Activated CD4-positive, alpha-beta T cell treated with anti-CD3 and anti-CD28 coated beads, Interleukin-2, amount 50 U/mL, for 4 hours (primary cell): Measurements from ENCODE around the gene AOPEP.

Experiments used
- DNase-seq, 2 experiments: peaks; one replicate each; pipeline ENCODE4 v3.0.0-alpha.2; 2020

The AOPEP gene

DNA sequence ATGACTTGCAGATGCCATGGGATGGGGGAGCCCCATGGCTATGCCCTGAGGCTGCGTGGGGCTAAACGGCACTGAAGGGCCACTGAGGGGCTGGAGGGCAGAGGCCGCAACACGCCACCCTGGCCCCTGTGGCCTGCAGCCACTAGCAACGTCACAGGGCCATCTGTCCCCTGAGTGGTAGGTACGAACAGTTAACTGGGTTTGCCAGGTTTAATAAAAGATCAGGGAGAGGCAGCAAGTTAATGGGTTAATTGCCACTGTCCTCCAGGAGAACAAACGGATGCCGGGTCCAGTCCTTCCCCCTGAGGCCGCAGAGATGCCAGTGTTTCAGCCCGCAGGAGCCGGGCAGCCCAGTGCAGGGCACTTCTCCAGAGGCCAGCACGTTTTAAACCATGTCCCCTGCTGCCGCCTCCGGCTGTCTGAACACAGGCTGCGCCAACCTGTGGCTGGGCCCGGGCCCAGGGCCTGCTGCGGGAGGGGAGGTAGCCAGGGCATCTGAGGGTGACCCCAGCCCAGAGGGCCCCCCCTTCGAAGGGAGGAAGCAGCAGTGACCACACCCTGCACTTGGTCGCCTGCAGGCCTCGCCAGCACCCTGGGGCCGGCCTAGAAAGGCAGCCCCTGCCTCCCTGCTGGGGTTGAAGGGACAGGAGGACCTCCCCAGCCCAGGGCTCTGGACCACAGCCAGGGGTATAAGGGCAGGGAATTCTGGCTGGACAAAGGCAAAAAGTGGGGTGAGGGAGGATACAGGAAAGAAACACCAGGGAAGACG, 363.7 kb downstream of the AOPEP start:
- DNase-seq: no peak

- DNase-seq: no peak
Observed at GRCh38 chr9:95090871-95091577, 364.5 kb downstream of the AOPEP start.

- no peak for DNase-seq
Observed at GRCh38 chr9:95091601-95092261, 365.2 kb downstream of the AOPEP start.

GRCh38 chr9:95092262-95093072, 366.0 kb downstream of the AOPEP start:
- DNase-seq: no peak

DNA sequence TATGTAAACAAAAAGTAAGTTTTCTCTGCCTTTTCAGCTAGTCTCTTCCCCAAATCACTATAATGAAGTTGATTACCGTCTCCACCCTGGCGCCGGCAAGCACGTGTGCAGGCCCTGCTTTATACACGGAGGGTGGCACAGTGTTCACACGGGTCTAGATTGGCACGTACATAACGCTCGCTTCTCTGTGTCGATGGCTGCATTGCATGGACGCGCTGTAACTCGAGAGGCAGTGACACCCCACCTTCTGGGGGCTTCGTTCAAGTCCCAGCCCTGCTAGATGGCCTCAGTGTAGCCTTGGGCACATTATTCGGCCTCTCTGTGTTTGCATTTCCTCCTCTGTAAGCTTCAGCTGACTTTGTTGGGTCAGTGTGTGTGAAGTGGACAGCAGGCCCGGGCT, 367.1 kb downstream of the AOPEP start:
- no peak for DNase-seq

DNA sequence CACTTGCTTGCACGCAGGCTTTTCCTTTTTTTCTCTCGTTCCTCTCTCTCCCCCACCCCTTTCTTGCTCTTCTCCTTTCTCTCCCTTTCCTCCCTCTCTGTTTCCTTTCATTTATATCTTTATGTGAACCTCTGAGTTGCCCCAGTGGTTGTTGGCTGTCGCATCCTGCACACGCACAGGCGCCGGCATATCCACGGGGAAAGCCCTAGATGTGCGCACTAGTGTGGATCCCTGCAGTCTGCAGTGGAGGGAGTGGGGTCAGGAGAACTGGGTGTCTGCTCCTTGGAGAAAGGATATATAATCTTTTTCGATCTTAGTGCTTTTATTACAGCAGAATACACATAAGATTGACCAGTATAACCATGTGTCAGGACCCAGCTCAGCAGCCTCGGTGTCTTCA, 367.5 kb downstream of the AOPEP start:
- no peak for DNase-seq

GRCh38 chr9:95095641-95096355, 369.3 kb downstream of the AOPEP start:
- no peak for DNase-seq

DNA sequence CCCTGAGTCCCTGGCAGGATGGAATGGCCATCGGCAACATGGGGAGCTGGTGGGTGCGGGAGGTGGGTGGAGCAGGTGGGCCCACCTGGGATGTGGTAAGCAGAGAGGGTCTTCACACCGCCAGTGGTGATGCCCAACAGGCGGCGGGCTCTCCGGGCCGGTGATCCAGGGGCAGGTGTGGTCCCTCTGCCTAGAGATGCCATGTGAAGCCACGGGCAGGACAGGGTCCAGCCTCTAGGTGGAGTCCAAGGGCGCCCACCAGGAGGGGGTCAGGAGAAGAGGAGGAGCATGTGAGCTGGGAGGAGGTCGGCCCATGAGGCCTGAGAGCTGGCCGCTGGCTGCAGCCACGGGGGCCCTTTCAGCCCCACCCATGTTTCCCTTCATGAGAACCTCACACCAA, 369.9 kb downstream of the AOPEP start:
- DNase-seq: no peak

DNA sequence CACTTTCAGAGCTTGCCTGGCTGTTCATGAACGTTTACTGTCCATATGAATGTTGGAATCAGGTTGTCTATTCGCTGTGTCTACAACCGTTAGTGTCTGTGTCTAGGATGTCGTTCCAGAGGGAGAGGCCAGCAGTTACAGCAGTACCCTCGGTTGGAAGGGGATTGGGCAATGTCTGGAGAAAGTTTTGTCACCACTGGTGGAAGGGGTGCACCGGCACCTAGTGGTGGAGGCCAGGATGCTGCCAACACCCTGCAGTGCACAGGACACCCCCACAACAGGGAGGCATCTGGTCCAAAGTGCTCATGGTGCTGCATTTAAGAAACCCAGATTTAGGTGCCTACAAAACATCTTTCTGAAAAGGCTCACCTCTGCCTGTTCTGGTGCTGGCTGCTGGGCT, 370.3 kb downstream of the AOPEP start:
- DNase-seq: no peak

- no peak for DNase-seq
Observed at GRCh38 chr9:95097279-95097678, 370.8 kb downstream of the AOPEP start.

GRCh38 chr9:95098391-95098921, 372.0 kb downstream of the AOPEP start:
- no peak for DNase-seq

DNA sequence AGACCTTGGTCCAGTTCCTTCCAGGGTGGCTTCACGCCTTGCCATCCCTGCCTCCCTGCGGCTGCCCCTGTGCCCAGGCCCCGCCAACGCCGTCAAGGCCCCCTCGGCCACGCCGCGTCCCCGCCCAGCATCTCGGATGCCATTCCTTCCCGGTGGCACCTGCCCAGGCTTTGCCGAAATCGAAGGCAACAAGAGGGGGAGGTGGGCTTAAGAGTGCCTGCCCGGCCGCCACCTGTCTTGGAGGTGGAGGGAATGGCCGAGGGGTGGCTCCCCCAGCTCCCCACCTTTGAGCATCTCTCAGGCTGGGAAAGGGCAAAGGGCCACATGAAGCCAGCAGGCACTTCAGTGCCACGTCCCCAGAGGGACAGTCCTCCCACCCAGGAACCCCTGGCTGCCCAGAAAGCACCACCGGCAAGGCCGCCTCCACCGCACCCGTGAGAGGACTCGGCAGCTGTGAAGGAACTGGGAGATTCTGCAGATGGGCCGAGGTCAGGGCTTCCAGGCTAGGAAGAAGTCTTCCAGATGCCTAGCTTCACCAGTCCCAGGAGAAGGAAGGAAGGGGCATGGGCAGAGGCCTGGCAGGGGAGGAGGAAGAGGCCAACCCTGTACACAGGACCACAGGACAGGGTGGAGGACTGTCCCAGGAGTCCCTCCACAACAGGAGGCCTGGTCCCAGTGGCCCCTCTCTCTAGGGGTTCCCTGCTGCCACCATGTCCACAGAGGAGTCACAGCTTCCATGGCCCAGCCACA, 373.0 kb downstream of the AOPEP start:
- no peak for DNase-seq

DNA sequence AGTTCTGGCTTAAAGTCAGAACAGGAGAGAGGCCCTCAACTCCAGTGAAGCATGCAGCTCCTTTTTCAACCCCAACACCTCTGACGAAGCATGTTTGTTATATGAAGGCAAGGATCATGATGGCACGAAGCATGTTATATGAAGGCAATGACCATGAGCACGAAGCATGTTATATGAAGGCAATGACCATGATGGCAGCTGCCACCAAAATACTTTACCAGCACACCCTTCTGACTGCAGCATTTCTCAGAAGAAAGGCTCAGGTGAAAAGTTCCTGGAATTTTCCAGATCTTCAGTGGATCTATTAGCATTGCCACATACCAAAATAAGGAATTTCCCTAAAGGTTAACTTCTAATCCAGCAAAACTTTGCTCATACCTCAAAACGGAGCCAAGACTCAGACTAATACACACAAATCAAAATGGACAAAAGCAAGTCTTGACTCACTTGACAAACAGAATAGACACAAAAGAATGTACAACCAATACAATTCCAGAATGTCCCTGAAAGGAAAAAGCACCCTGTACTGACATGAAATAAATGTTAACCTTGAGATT, 373.6 kb downstream of the AOPEP start:
- no peak for DNase-seq

DNA sequence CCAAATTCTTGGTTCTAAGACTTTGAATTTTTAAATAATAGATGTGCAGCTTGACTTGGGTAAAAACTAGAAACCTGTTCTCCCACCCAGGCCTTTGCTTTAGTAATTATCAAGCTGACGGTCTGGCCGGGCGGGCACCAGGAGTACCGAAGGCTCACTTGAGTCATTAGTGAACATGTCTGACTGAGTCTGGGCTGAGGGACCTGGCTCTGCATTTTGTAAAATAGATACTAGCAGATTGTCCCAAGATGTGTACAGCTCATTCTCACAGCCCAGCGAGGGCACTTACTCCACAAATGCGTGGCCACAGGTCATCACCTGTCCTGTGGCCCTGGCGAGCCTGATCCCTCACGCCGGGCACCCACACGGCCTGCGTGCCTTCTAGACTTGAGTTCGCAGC, 374.8 kb downstream of the AOPEP start:
- no peak for DNase-seq

- no peak for DNase-seq
Observed at GRCh38 chr9:95102001-95102433, 375.5 kb downstream of the AOPEP start.

- DNase-seq: no peak
Observed at GRCh38 chr9:95102572-95102971, 376.1 kb downstream of the AOPEP start.

DNA sequence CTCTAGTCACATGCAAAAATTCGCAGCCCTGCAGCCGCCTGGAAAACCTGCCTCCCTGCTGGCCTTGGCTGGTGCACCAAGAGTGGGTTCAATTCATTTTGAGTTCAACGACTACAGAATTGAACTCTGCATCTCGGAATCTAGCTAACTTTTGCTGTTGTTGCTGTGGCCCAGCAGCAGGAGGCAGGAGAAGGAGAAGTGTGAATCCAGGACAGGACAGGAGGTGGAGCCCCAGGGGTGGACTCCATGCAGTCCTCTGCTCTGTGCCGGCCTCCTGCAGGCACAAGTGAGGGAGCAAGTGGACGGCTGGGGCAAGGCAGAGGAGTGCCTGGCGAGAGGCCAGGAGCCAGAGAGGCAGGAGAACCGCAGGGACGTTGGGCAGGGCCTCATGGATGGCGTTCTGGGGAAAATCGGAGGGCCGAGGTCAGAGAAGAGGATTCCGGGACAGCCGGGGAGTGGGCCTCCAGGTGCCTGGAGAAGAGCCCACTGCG, 376.8 kb downstream of the AOPEP start:
- DNase-seq: no peak

GRCh38 chr9:95103871-95104580, 377.5 kb downstream of the AOPEP start:
- DNase-seq: no peak

DNA sequence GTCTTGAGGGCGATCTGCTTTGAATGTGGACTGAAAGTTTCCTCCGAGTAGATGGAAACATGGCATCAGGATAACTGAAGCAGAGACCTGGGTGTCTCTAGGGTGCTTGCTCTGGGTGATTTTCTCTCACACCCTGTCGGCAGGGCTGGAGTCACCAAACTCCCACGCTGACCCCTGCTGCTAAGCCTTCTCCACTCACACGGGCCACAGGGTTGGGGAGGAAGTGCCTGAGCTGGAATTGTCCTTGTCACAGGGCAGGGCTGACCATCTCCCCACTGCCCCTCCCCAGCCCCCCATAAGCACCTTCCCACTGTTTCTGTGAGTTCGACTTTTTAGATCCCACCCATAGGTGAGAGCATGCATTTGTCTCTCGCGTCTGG, 378.1 kb downstream of the AOPEP start:
- no peak for DNase-seq

GRCh38 chr9:95104980-95105379, 378.5 kb downstream of the AOPEP start:
- DNase-seq: no peak
